ENCODE data around the gene KIAA1143. TPM values are rescaled to one million over a fixed set of nuclear protein-coding genes. Genes with fewer than 3 reads are reported as not detected.

Gene KIAA1143
- total and polyA plus RNA-seq, 9 of the 15 experiments (the other 6 are each of a cell fraction or from before 2014, with no cell fraction given), result 25.6 to 72.0 (median 42.2) TPM

DNA sequence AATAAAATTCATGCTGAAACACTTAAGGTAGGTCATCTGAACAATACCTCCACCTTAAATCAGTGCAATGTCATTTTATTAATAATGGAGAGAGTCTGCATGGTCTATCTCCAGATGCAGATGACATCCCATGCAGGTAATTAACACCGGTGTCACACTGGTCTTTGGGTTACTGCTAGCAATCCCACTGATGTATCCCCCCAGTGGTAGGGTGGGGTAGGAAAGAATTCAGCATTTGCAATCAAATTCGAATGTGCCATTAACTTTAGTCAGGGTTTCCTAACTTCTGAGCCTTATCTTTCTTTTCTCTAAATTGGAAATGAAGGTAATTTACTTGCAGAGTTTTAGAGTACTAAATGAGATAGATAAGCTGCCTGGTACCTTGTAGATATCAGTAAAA is 44.5 kb upstream of the KIAA1143 start:
- ATAC-seq (no peak), DNase-seq (ENCODE audit: extremely low read depth in 1 of 4, low spot score in 3 of 4) (peak in 2 of 4 experiments; percentile 66 to 71), FAIRE-seq (no peak)
- no TSS peak for BruUV-seq (replicated peaks)
- no peak for TF ChIP-seq HDAC8 (tag; IDR thresholded peaks at IDR 0.05)
- TF ChIP-seq, protein P1, sequence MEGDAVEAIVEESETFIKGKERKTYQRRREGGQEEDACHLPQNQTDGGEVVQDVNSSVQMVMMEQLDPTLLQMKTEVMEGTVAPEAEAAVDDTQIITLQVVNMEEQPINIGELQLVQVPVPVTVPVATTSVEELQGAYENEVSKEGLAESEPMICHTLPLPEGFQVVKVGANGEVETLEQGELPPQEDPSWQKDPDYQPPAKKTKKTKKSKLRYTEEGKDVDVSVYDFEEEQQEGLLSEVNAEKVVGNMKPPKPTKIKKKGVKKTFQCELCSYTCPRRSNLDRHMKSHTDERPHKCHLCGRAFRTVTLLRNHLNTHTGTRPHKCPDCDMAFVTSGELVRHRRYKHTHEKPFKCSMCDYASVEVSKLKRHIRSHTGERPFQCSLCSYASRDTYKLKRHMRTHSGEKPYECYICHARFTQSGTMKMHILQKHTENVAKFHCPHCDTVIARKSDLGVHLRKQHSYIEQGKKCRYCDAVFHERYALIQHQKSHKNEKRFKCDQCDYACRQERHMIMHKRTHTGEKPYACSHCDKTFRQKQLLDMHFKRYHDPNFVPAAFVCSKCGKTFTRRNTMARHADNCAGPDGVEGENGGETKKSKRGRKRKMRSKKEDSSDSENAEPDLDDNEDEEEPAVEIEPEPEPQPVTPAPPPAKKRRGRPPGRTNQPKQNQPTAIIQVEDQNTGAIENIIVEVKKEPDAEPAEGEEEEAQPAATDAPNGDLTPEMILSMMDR (IDR thresholded peaks at IDR 0.05 in 2 of 3, conservative IDR thresholded peaks at IDR 0.05 in 1 of 3; ENCODE audit: insufficient read depth in 2 of 3, low read depth in 1 of 3, low read length in 3 of 3), result 0 out of 6 replicates have a peak, but pooled peaks of 1 of the 3 experiments have one; percentile 9
- no peaks in the 10 kb centered on the region for H3K9me1 ChIP-seq (ENCODE audit: control insufficient read depth, insufficient read depth, low read length)
- H3K4me3 ChIP-seq, result no peak overlapping the region
- H3K9ac ChIP-seq (ENCODE audit: insufficient read depth in 1 of 2, low read depth in 2 of 2, low read length in 2 of 2), result no peak overlapping the region
- H3K27me3 ChIP-seq (ENCODE audit: control insufficient read depth in 2 of 2, insufficient read depth in 2 of 2, low read length in 2 of 2), result no peaks in the 10 kb centered on the region
- H4K20me1 ChIP-seq (replicated peaks; ENCODE audit: control insufficient read depth, insufficient read depth, low read length), result no peaks in the 10 kb centered on the region
- intact Hi-C loops (cut with micrococcal nuclease), result no loop called here
- H3K27ac ChIP-seq (ENCODE audit: extremely low read depth, low read depth, low read length), result no peak overlapping the region
- H3K36me3 ChIP-seq (ENCODE audit: control insufficient read depth, insufficient read depth, low read length), result peaks cover 84% of the 10 kb centered on the region
- no peak overlapping the region for H3K4me2 ChIP-seq (ENCODE audit: insufficient read depth, low read length)
- no peaks in the 10 kb centered on the region for H3K4me1 ChIP-seq (replicated peaks in 1 of 2; ENCODE audit: control insufficient read depth in 2 of 2, insufficient read depth in 2 of 2, low read length in 2 of 2)
- POLR2A ChIA-PET, result interaction anchor here (1.1 to 1.6 kb wide), 2 partner anchors 43 to 45 kb away, joined by 3 to 4 read pairs; partner anchors contain the start of gene KIAA1143
- no peaks in the 10 kb centered on the region for H3K9me3 ChIP-seq (replicated peaks; ENCODE audit: control insufficient read depth, insufficient read depth, low read depth, low read length)
- H2AFZ ChIP-seq (ENCODE audit: low read depth, low read length), result no peak overlapping the region
- CTCF ChIA-PET (ENCODE audit: low intra/inter-chr PET ratio), result no interaction called here
- no peaks in the 10 kb centered on the region for H3K79me2 ChIP-seq (ENCODE audit: control insufficient read depth, insufficient read depth, low read length)
- WGBS (ENCODE audit: insufficient coverage, low coverage, missing lambda C conversion rate), result 85% methylated on average over 2 of the region's 2 CpGs
- in situ Hi-C loops (cut with MboI), result no loop called here

DNA sequence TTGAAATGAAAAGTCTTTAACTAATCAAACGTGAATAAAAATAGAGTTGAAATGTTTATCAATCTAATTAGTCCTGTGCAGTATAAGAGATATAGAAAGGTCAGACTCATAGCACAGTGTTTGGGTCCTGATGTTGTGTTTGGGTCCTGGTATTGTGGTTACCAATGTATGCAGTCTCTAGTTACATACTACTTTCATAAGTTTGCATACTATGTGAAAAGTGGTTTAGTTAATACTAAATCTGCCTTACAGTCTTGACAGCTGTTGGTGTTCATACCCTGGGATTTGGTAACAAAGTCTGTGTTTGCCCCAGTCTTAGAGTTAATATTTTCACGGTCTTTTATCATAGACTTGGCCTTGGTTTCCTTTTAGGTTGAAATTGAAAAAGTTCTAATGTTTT is 41.9 kb upstream of the KIAA1143 start:
- FAIRE-seq (peak; percentile 15), DNase-seq (ENCODE audit: extremely low read depth in 1 of 4, low spot score in 3 of 4) (no peak), ATAC-seq (no peak)
- no TSS peak for BruUV-seq (replicated peaks)
- H3K27ac ChIP-seq (ENCODE audit: extremely low read depth, low read depth, low read length), result no peak overlapping the region
- H3K36me3 ChIP-seq (ENCODE audit: control insufficient read depth, insufficient read depth, low read length), result peaks cover 85% of the 10 kb centered on the region
- no peaks in the 10 kb centered on the region for H3K79me2 ChIP-seq (ENCODE audit: control insufficient read depth, insufficient read depth, low read length)
- H3K27me3 ChIP-seq (ENCODE audit: control insufficient read depth in 2 of 2, insufficient read depth in 2 of 2, low read length in 2 of 2), result no peaks in the 10 kb centered on the region
- no peaks in the 10 kb centered on the region for H3K4me1 ChIP-seq (replicated peaks in 1 of 2; ENCODE audit: control insufficient read depth in 2 of 2, insufficient read depth in 2 of 2, low read length in 2 of 2)
- intact Hi-C loops (cut with micrococcal nuclease), result no loop called here
- no peak overlapping the region for H3K4me2 ChIP-seq (ENCODE audit: insufficient read depth, low read length)
- no peak overlapping the region for H3K9ac ChIP-seq (ENCODE audit: insufficient read depth in 1 of 2, low read depth in 2 of 2, low read length in 2 of 2)
- H4K20me1 ChIP-seq (replicated peaks; ENCODE audit: control insufficient read depth, insufficient read depth, low read length), result no peaks in the 10 kb centered on the region
- CTCF ChIA-PET (ENCODE audit: low intra/inter-chr PET ratio), result no interaction called here
- no peaks in the 10 kb centered on the region for H3K9me1 ChIP-seq (ENCODE audit: control insufficient read depth, insufficient read depth, low read length)
- no peaks in the 10 kb centered on the region for H3K9me3 ChIP-seq (replicated peaks; ENCODE audit: control insufficient read depth, insufficient read depth, low read depth, low read length)
- H2AFZ ChIP-seq (ENCODE audit: low read depth, low read length), result no peak overlapping the region
- H3K4me3 ChIP-seq, result no peak overlapping the region
- 60% methylated on average over 2 of the region's 2 CpGs for WGBS (ENCODE audit: insufficient coverage, low coverage, missing lambda C conversion rate)
- in situ Hi-C loops (cut with MboI), result no loop called here
- POLR2A ChIA-PET, result no interaction called here
- TF ChIP-seq PML (IDR thresholded peaks at IDR 0.05; ENCODE audit: low read length), result no peak
- TF ChIP-seq, protein P2, sequence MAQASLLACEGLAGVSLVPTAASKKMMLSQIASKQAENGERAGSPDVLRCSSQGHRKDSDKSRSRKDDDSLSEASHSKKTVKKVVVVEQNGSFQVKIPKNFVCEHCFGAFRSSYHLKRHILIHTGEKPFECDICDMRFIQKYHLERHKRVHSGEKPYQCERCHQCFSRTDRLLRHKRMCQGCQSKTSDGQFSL (CRISPR knock-in tag; IDR thresholded peaks at IDR 0.05), result no peak
- TF ChIP-seq, protein P2 (tag; IDR thresholded peaks at IDR 0.05), result no peak
- TF ChIP-seq, protein P3, sequence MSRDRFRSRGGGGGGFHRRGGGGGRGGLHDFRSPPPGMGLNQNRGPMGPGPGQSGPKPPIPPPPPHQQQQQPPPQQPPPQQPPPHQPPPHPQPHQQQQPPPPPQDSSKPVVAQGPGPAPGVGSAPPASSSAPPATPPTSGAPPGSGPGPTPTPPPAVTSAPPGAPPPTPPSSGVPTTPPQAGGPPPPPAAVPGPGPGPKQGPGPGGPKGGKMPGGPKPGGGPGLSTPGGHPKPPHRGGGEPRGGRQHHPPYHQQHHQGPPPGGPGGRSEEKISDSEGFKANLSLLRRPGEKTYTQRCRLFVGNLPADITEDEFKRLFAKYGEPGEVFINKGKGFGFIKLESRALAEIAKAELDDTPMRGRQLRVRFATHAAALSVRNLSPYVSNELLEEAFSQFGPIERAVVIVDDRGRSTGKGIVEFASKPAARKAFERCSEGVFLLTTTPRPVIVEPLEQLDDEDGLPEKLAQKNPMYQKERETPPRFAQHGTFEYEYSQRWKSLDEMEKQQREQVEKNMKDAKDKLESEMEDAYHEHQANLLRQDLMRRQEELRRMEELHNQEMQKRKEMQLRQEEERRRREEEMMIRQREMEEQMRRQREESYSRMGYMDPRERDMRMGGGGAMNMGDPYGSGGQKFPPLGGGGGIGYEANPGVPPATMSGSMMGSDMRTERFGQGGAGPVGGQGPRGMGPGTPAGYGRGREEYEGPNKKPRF (IDR thresholded peaks at IDR 0.05; ENCODE audit: low read depth, low read length), result no peak
- TF ChIP-seq L3MBTL2 (IDR thresholded peaks at IDR 0.05), result no peak
- no peak for TF ChIP-seq SMARCA4 (IDR thresholded peaks at IDR 0.05)
- no peak for TF ChIP-seq RBM25 (IDR thresholded peaks at IDR 0.05; ENCODE audit: low read depth, low read length, severe bottlenecking)

All from K562 (cell line).